OCI-LY3 (cell line): ENCODE results near the gene CLEC16A.

ENCODE experiments used
- H2AFZ ChIP-seq: fragments of 200-600, 300-600 bp; shearing (Covaris generic); 2 replicates; pipeline ENCODE4 v1.6.0; 2014; ENCODE audit warnings: antibody characterized with exemption, low read depth, low read length
- H3K27ac ChIP-seq: fragments of 200-600, 300-600 bp; sonication (generic); 2 replicates; pipeline ENCODE4 v1.5.1; 2014; ENCODE audit warnings: mild to moderate bottlenecking, low read length, moderate library complexity, mixed read lengths
- H3K27me3 ChIP-seq: fragments of 200-600, 300-600 bp; sonication (generic); 2 replicates; pipeline ENCODE4 v1.6.1; 2014; ENCODE audit warnings: low read depth, low read length, mixed read lengths
- H3K36me3 ChIP-seq: fragments of 200-600, 300-600 bp; sonication (generic); replicated peaks from 2 replicates; pipeline ENCODE3; 2014; ENCODE audit warnings: low read depth, low read length, mixed read lengths
- H3K4me1 ChIP-seq: fragments of 300-600, 200-600 bp; sonication (generic); 2 replicates; pipeline ENCODE4 v1.6.1; 2014; ENCODE audit warnings: low read length, mixed read lengths
- H3K4me2 ChIP-seq: fragments of 200-600, 300-600 bp; sonication (generic); 2 replicates; pipeline ENCODE4 v1.6.1; 2014; ENCODE audit warnings: low read length, mixed read lengths
- H3K4me3 ChIP-seq: fragments of 300-600, 200-600 bp; sonication (generic); 2 replicates; pipeline ENCODE4 v1.5.1; 2014; ENCODE audit warnings: antibody characterized with exemption, mild to moderate bottlenecking, low read length, moderate library complexity
- H3K79me2 ChIP-seq: fragments of 300-600, 200-600 bp; shearing (Covaris generic); 2 replicates; pipeline ENCODE4 v1.6.1; 2014; ENCODE audit warnings: mild to moderate bottlenecking, low read length, mixed read lengths
- H3K9ac ChIP-seq: fragments of 300-600, 200-600 bp; shearing (Covaris generic); 2 replicates; pipeline ENCODE4 v1.6.0; 2014; ENCODE audit warnings: mild to moderate bottlenecking, low read length, moderate library complexity
- H3K9me3 ChIP-seq: fragments of 200-600, 300-600 bp; shearing (Covaris generic); 2 replicates; pipeline ENCODE4 v1.6.1; 2014; ENCODE audit warnings: low read length, mixed read lengths; ENCODE audit not compliant: insufficient read depth
- H4K20me1 ChIP-seq: fragments of 200-600, 300-600 bp; sonication (generic); 2 replicates; pipeline ENCODE4 v1.6.1; 2016; ENCODE audit warnings: low read length, mixed read lengths; ENCODE audit not compliant: insufficient read depth
- EZH2phosphoT487 ChIP-seq: fragments of 200-600 bp; shearing (Covaris generic); IDR thresholded peaks from 2 replicates; pipeline ENCODE4 v1.6.1; 2018; ENCODE audit warnings: antibody characterized with exemption, mixed run types, low read depth
- TF ChIP-seq, protein P1 (sequence below): fragments of 200-600, 300-600 bp; sonication (generic); IDR thresholded peaks from 2 replicates; pipeline ENCODE4 v1.5.1; 2014; ENCODE audit warnings: antibody characterized with exemption, low read length, low read depth

The CLEC16A gene

DNA sequence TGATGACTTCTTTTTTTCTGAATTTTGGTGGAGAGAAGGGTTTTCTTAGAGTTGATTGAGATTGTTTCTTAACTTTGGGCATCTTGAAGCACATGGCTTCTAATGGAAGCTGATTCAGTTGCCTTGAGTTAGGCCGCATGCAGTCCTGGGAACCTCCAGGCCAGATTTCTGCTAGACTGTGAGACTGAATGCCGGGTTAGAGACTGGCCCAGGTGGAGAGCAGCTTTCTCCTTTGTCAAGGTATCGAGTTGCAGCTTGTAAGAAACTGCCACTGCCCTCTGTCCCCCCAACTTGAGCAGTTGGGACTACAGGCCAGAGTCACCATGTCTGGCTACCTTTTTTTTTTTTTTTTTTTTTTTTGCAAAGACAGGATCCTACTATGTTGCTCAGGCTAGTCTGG, 77.6 kb downstream of the CLEC16A start:
- Histone ChIP-seq H2AFZ (no peak overlapping the region), H3K27me3 (no peaks in the 10 kb centered on the region), H3K4me1 (no peaks in the 10 kb centered on the region), H4K20me1 (no peaks in the 10 kb centered on the region), H3K4me2 (no peak overlapping the region), H3K9me3 (peaks cover 4% of the 10 kb centered on the region; the same call in 1 of the 2 replicates), H3K36me3 (peaks cover 29% of the 10 kb centered on the region), H3K9ac (no peak overlapping the region), H3K4me3 (no peak overlapping the region), H3K27ac (no peak overlapping the region), H3K79me2 (no peaks in the 10 kb centered on the region)
- no peak for TF ChIP-seq EZH2phosphoT487
- TF ChIP-seq, protein P1, sequence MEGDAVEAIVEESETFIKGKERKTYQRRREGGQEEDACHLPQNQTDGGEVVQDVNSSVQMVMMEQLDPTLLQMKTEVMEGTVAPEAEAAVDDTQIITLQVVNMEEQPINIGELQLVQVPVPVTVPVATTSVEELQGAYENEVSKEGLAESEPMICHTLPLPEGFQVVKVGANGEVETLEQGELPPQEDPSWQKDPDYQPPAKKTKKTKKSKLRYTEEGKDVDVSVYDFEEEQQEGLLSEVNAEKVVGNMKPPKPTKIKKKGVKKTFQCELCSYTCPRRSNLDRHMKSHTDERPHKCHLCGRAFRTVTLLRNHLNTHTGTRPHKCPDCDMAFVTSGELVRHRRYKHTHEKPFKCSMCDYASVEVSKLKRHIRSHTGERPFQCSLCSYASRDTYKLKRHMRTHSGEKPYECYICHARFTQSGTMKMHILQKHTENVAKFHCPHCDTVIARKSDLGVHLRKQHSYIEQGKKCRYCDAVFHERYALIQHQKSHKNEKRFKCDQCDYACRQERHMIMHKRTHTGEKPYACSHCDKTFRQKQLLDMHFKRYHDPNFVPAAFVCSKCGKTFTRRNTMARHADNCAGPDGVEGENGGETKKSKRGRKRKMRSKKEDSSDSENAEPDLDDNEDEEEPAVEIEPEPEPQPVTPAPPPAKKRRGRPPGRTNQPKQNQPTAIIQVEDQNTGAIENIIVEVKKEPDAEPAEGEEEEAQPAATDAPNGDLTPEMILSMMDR = no peak

DNA sequence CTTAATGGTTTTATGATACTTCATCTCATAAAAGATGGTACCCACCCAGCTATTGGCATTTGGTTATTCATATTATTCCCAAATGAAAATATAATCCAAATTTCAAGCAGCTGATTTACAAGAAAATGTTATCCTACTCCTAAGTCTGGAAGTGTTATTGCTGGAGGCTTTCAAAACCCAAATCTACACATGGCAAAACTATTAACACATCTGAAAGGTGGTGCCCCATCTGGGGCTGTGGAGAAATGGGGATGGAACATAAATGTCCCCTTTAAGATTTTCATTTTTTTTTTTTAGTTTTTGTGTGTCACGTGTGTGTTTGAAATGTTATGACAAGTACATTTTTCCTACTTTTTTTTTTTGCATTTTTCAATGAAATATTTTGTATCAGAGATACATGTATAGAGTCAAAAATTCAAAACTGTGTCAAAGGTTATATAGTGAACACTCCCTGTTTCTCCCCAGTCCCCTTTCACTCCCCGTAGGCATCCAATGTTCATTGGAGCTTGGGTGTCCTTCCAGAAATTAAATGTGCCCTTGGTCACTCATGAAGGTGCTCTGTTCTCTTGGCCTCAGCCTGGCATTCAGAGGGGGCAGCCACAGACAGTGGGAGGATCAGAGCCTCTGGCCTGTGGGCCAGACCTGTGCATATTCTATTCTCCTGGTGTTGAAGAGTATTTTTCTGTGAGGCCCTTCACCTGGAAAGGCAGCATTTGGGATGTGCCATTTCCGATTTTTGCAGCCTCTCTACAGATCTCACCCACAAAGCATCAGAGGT, 79.1 kb downstream of the CLEC16A start:
- no peak overlapping the region for H3K4me3 ChIP-seq
- H2AFZ ChIP-seq = no peak overlapping the region
- no peak overlapping the region for H3K9ac ChIP-seq
- H3K9me3 ChIP-seq = peaks cover 4% of the 10 kb centered on the region; the same call in 1 of the 2 replicates
- no peak overlapping the region for H3K4me2 ChIP-seq
- H3K36me3 ChIP-seq = peaks cover 30% of the 10 kb centered on the region
- H3K27me3 ChIP-seq = no peaks in the 10 kb centered on the region
- H3K79me2 ChIP-seq = no peaks in the 10 kb centered on the region
- H3K27ac ChIP-seq = no peak overlapping the region
- no peaks in the 10 kb centered on the region for H4K20me1 ChIP-seq
- TF ChIP-seq, protein P1 = no peak
- TF ChIP-seq EZH2phosphoT487 = no peak
- no peaks in the 10 kb centered on the region for H3K4me1 ChIP-seq

DNA sequence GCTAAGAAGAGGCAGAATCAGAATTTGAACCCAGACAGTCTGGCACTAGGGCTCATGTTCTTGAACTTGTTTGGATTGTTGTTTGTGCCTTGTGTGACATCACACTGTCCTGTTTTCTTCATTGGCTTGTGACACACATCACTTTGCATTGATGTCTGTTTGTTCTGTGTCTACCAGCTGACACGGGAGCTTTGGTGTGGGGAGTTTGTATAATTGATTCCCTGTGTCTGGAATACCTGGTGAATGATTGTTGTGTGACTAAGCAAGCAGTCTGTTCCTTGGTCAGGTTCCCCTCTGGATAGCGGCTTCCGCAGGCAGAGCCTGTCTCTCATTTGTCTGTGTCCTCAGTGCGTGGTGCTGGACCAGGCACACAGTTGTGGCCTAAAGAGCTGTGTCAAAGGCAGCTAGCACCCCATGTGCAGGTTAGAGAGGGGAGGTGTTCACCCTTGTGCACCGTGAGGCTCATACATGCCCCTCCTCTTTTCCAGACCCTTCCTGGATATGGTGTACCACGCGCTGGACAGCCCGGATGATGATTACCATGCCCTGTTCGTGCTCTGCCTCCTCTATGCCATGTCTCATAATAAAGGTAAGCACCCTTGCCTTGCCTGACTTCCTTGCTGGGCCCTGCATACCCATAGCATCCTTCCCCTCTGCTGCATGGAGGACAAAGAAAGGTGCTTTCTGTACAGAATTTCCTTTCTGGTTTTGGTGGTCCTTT, 80.1 kb downstream of the CLEC16A start:
- Histone ChIP-seq H2AFZ (no peak overlapping the region), H4K20me1 (no peaks in the 10 kb centered on the region), H3K4me1 (no peaks in the 10 kb centered on the region), H3K9ac (no peak overlapping the region), H3K4me3 (no peak overlapping the region), H3K27ac (no peak overlapping the region), H3K4me2 (no peak overlapping the region), H3K27me3 (no peaks in the 10 kb centered on the region), H3K9me3 (peaks cover 4% of the 10 kb centered on the region; the same call in 1 of the 2 replicates), H3K36me3 (peaks cover 41% of the 10 kb centered on the region), H3K79me2 (no peaks in the 10 kb centered on the region)
- no peak for TF ChIP-seq EZH2phosphoT487
- TF ChIP-seq, protein P1 = no peak

DNA sequence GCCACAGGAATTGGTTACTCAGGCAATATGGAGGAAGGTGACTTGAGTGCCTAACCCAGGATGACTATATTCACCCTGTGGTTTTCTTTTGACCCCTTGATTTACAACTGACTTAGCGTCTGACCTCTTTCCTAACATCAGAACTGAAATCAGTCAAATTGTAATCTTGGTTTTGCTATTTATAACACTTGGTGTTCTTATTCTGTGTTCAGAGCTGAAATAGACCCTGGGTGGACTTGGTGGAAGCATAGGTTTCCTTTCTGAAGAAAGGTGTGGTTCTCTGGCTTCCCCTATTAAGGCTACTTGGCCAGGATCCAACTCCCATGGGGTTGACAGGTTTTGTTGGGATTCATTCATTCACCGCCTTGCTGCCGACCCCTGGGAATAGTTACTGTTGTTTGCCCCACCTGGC, 80.8 kb downstream of the CLEC16A start:
- Histone ChIP-seq H3K27ac (no peak overlapping the region), H3K27me3 (no peaks in the 10 kb centered on the region), H2AFZ (no peak overlapping the region), H3K9ac (no peak overlapping the region), H3K79me2 (no peaks in the 10 kb centered on the region), H3K4me1 (no peaks in the 10 kb centered on the region), H3K4me3 (no peak overlapping the region), H3K36me3 (peaks cover 45% of the 10 kb centered on the region), H4K20me1 (no peaks in the 10 kb centered on the region), H3K9me3 (peaks cover 4% of the 10 kb centered on the region; the same call in 1 of the 2 replicates), H3K4me2 (no peak overlapping the region)
- TF ChIP-seq, protein P1 = no peak
- TF ChIP-seq EZH2phosphoT487 = no peak
